ENCODE results near the gene FGF11.

Gene FGF11

GRCh38 chr17:7404737-7405349, 34.5 kb upstream of the FGF11 start:
- TF ChIP-seq, protein P1, sequence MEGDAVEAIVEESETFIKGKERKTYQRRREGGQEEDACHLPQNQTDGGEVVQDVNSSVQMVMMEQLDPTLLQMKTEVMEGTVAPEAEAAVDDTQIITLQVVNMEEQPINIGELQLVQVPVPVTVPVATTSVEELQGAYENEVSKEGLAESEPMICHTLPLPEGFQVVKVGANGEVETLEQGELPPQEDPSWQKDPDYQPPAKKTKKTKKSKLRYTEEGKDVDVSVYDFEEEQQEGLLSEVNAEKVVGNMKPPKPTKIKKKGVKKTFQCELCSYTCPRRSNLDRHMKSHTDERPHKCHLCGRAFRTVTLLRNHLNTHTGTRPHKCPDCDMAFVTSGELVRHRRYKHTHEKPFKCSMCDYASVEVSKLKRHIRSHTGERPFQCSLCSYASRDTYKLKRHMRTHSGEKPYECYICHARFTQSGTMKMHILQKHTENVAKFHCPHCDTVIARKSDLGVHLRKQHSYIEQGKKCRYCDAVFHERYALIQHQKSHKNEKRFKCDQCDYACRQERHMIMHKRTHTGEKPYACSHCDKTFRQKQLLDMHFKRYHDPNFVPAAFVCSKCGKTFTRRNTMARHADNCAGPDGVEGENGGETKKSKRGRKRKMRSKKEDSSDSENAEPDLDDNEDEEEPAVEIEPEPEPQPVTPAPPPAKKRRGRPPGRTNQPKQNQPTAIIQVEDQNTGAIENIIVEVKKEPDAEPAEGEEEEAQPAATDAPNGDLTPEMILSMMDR (IDR thresholded peaks at IDR 0.05; ENCODE audit: borderline replicate concordance, control extremely low read depth, extremely low read depth, insufficient read depth, missing control alignments): no peak
- no peak for DNase-seq (ENCODE audit: low spot score)
- in situ Hi-C loops (cut with MboI; ENCODE audit: low sequenced_read_pairs, unreplicated experiment): no loop called here

DNA sequence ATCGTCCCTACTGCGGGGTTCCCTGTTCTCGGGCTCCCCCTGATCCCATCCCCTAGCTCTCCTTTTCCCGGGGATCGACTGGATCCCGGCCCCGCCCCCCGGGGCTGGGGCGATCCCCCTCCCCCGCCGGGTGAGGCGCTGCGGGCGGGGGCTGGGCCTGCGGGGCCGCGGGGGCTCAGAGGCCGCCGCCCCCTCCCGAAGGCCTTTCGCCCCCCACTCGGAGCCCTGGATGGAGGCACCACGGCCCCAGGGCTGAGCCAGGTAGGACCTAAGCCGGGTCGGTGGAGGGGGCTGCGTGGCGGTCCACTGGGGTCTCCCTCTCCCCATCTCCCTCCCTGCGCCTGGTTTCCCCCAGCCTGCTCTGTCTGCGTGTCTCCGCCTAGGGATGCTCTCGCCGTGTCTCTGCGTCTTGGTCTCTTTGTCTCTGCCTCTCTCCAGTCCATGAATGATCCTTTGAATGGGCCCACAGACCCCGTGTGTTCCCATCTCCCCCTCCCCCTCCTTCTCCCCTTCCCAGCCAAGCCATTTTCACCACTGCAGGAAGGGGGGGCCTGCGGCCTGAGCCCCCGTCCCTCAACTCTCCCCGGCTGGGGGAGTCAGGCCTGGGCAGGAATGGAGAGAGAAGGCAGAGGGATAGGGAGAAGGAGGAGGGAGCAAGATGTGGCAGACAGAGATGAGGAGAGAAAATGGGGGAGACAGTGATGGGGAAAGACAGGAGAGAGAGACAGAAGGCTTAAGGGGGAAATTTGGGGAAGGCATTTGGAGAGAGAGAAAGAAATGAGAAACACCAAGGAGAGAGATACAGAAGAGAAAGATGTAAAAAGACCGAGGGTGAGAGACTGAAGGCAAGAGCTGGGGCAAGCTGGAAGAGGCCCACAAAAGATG, 33.7 kb upstream of the FGF11 start:
- TF ChIP-seq, protein P1 (IDR thresholded peaks at IDR 0.05; ENCODE audit: borderline replicate concordance, control extremely low read depth, extremely low read depth, insufficient read depth, missing control alignments): no peak
- no peak for DNase-seq (ENCODE audit: low spot score)
- in situ Hi-C loops (cut with MboI; ENCODE audit: low sequenced_read_pairs, unreplicated experiment): no loop called here

DNA sequence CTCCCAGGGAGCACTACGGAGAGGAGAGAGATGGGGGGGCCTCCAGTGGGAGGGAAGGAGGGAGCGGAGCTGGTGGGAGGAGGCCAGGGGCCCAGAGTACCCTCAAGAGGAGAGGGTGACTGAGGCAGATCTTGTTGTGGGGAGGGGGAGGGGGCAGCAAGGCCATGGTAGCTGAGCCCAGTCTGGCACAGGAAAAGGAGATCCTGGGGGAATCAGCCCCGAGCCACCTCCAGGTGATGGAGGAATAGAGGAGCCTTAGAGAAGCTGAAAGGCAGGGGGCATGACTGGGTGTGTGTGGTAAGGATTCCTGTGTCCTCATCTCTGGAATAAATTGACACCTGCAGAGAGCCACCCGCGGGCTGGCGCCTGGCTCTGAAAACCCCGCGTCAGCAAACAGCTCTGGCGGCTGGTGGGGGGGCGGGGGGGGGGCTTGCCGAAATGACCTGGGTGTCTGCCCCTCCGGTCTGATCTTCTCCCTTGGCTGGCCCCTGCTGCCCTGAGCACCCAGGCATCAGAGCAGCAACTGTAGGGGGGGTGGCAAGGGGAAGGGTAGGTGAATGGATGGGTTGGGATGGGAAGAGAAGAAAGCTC, 33.0 kb upstream of the FGF11 start:
- TF ChIP-seq, protein P1 (IDR thresholded peaks at IDR 0.05; ENCODE audit: borderline replicate concordance, control extremely low read depth, extremely low read depth, insufficient read depth, missing control alignments): no peak
- in situ Hi-C loops (cut with MboI; ENCODE audit: low sequenced_read_pairs, unreplicated experiment): no loop called here
- no peak for DNase-seq (ENCODE audit: low spot score)

DNA sequence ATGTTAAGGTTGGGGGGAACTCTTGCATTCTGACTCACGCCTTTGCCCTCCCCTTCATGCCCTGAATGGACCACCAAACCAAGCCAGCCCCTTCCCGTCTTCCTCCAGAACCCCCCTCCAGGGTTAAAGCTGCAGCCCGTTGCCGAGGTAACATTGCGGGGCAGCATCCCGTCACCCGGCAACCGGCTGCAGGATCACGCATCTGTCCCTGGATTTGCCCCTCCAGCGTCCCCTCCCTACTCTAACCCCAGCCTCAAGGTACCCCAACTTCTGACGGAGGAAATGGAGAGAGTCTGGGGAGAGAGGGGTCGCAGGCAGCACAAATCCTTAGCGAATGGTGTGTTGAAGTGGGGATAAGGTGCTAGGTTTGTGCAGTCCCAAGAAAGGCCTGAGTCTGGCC, 32.2 kb upstream of the FGF11 start:
- no peak for DNase-seq (ENCODE audit: low spot score)
- in situ Hi-C loops (cut with MboI; ENCODE audit: low sequenced_read_pairs, unreplicated experiment): no loop called here
- TF ChIP-seq, protein P1 (IDR thresholded peaks at IDR 0.05; ENCODE audit: borderline replicate concordance, control extremely low read depth, extremely low read depth, insufficient read depth, missing control alignments): no peak

- TF ChIP-seq, protein P1 (IDR thresholded peaks at IDR 0.05; ENCODE audit: borderline replicate concordance, control extremely low read depth, extremely low read depth, insufficient read depth, missing control alignments): no peak
- in situ Hi-C loops (cut with MboI; ENCODE audit: low sequenced_read_pairs, unreplicated experiment): no loop called here
- no peak for DNase-seq (ENCODE audit: low spot score)
Measured at GRCh38 chr17:7407485-7408251, 31.6 kb upstream of the FGF11 start, which contains the start of gene NLGN2. NLGN2 (plus strand) TSS chr17:7407845; CDS start chr17:7408256, 411 bp downstream.

DNA sequence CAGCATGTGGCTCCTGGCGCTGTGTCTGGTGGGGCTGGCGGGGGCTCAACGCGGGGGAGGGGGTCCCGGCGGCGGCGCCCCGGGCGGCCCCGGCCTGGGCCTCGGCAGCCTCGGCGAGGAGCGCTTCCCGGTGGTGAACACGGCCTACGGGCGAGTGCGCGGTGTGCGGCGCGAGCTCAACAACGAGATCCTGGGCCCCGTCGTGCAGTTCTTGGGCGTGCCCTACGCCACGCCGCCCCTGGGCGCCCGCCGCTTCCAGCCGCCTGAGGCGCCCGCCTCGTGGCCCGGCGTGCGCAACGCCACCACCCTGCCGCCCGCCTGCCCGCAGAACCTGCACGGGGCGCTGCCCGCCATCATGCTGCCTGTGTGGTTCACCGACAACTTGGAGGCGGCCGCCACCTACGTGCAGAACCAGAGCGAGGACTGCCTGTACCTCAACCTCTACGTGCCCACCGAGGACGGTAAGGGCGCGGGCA, 31.0 kb upstream of the FGF11 start:
- TF ChIP-seq, protein P1 (IDR thresholded peaks at IDR 0.05; ENCODE audit: borderline replicate concordance, control extremely low read depth, extremely low read depth, insufficient read depth, missing control alignments): no peak
- no peak for DNase-seq (ENCODE audit: low spot score)
- in situ Hi-C loops (cut with MboI; ENCODE audit: low sequenced_read_pairs, unreplicated experiment): no loop called here

All from GM13976 (cell line).